GM23338 (cell line): Measurements from ENCODE around the gene SETBP1.

Source experiments
- CREB1 ChIP-seq: fragments of 250-450 bp; sonication (Bioruptor Pico); IDR thresholded peaks from 2 replicates; pipeline ENCODE4 v1.5.0; 2020; ENCODE audit warnings: low read depth, mild to moderate bottlenecking, moderate library complexity
- EZH2 ChIP-seq: fragments of 200-600 bp; sonication (generic); IDR thresholded peaks from one replicate; pipeline ENCODE4 v1.8.0; 2017; ENCODE audit warnings: antibody characterized with exemption, mild to moderate bottlenecking, low read depth; ENCODE audit not compliant: unreplicated experiment
- EZH2phosphoT487 ChIP-seq: fragments of 200-600 bp; sonication (generic); IDR thresholded peaks from one replicate; pipeline ENCODE4 v1.8.1; 2018; ENCODE audit warnings: antibody characterized with exemption; ENCODE audit not compliant: unreplicated experiment
- JUNB ChIP-seq: IDR thresholded peaks from one replicate; pipeline ENCODE4 v1.6.1; 2016; ENCODE audit warnings: antibody characterized with exemption; ENCODE audit not compliant: unreplicated experiment
- NANOG ChIP-seq: IDR thresholded peaks from 2 replicates; pipeline ENCODE4 v1.6.1; 2016; ENCODE audit warnings: antibody characterized with exemption, borderline replicate concordance
- POLR2AphosphoS5 ChIP-seq: IDR thresholded peaks from 2 replicates; pipeline ENCODE4 v1.6.1; 2016; ENCODE audit warnings: antibody characterized with exemption, low read depth
- ZNF114 ChIP-seq: fragments of 250-450 bp; sonication (Bioruptor Pico); IDR thresholded peaks from 2 replicates; pipeline ENCODE4 v1.5.0; 2020; ENCODE audit warnings: mild to moderate bottlenecking, moderate library complexity
- ZNF331 ChIP-seq: fragments of 250-450 bp; sonication (Bioruptor Pico); IDR thresholded peaks from 2 replicates; pipeline ENCODE4 v1.5.0; 2020; ENCODE audit warnings: low read depth, mild to moderate bottlenecking, moderate library complexity
- TF ChIP-seq, protein P1 (sequence below), 2 experiments: fragments of 200-600 bp in 1 of 2; sonication (generic) in 1 of 2; conservative IDR thresholded peaks; 2 replicates each; pipeline versions ENCODE4 v1.5.1 to v1.6.1; 2016 to 2017; ENCODE audit warnings: antibody characterized with exemption in 2 of 2, low read depth in 2 of 2, mild to moderate bottlenecking in 2 of 2, moderate library complexity in 1 of 2
- TF ChIP-seq, protein P2 (sequence below): IDR thresholded peaks from one replicate; pipeline ENCODE4 v1.6.1; 2018; ENCODE audit warnings: antibody characterized with exemption; ENCODE audit not compliant: unreplicated experiment
- TF ChIP-seq, protein P3 (sequence below): IDR thresholded peaks from 2 replicates; pipeline ENCODE4 v1.6.1; 2016; ENCODE audit warnings: antibody characterized with exemption
- TF ChIP-seq, protein P4 (sequence below): fragments of 250-450 bp; sonication (Bioruptor Pico); IDR thresholded peaks from 2 replicates; pipeline ENCODE4 v1.5.0; 2020; ENCODE audit warnings: mild to moderate bottlenecking, moderate library complexity

DNA sequence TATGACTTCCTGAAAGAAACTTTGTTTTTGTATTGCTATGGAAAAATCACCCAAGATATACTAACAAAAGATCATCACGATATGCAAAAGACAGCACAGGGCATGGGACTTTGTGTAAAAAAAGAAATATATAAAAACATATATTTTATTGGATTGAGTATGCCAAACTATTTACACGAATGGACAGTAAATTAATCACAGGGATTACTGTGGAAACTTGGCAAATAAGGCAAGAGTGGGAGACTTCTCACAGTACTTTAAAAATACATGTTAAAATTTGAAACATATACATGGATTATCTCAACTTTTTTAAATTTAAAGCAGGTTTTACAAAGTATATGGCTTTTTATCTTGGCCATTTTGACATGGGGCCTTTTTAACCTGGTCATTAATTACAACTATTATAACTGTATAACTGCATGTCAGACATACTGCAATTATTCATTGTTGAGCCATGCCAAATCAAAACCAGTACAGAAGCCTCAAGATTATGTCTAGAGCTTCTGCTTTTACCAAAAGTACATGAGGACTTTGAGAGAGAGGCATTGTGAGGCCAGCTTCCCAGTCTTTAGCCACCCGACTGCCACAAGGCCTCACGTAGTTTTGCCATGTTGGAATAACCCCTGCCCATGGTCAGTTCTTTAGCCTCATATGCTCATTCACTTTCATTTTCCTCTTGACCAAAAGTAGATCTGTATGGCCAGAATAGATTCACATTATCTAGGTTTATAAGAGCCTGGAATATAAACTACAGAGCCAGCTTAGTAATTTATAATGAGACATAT is 419.8 kb downstream of the SETBP1 start:
- TF ChIP-seq, protein P1, sequence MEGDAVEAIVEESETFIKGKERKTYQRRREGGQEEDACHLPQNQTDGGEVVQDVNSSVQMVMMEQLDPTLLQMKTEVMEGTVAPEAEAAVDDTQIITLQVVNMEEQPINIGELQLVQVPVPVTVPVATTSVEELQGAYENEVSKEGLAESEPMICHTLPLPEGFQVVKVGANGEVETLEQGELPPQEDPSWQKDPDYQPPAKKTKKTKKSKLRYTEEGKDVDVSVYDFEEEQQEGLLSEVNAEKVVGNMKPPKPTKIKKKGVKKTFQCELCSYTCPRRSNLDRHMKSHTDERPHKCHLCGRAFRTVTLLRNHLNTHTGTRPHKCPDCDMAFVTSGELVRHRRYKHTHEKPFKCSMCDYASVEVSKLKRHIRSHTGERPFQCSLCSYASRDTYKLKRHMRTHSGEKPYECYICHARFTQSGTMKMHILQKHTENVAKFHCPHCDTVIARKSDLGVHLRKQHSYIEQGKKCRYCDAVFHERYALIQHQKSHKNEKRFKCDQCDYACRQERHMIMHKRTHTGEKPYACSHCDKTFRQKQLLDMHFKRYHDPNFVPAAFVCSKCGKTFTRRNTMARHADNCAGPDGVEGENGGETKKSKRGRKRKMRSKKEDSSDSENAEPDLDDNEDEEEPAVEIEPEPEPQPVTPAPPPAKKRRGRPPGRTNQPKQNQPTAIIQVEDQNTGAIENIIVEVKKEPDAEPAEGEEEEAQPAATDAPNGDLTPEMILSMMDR (conservative IDR thresholded peaks at IDR 0.05; ENCODE audit: low read depth in 2 of 2): no peak
- TF ChIP-seq NANOG: no peak
- TF ChIP-seq EZH2: no peak
- no peak for TF ChIP-seq POLR2AphosphoS5
- TF ChIP-seq EZH2phosphoT487: no peak
- TF ChIP-seq, protein P2, sequence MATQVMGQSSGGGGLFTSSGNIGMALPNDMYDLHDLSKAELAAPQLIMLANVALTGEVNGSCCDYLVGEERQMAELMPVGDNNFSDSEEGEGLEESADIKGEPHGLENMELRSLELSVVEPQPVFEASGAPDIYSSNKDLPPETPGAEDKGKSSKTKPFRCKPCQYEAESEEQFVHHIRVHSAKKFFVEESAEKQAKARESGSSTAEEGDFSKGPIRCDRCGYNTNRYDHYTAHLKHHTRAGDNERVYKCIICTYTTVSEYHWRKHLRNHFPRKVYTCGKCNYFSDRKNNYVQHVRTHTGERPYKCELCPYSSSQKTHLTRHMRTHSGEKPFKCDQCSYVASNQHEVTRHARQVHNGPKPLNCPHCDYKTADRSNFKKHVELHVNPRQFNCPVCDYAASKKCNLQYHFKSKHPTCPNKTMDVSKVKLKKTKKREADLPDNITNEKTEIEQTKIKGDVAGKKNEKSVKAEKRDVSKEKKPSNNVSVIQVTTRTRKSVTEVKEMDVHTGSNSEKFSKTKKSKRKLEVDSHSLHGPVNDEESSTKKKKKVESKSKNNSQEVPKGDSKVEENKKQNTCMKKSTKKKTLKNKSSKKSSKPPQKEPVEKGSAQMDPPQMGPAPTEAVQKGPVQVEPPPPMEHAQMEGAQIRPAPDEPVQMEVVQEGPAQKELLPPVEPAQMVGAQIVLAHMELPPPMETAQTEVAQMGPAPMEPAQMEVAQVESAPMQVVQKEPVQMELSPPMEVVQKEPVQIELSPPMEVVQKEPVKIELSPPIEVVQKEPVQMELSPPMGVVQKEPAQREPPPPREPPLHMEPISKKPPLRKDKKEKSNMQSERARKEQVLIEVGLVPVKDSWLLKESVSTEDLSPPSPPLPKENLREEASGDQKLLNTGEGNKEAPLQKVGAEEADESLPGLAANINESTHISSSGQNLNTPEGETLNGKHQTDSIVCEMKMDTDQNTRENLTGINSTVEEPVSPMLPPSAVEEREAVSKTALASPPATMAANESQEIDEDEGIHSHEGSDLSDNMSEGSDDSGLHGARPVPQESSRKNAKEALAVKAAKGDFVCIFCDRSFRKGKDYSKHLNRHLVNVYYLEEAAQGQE: no peak
- TF ChIP-seq, protein P3, sequence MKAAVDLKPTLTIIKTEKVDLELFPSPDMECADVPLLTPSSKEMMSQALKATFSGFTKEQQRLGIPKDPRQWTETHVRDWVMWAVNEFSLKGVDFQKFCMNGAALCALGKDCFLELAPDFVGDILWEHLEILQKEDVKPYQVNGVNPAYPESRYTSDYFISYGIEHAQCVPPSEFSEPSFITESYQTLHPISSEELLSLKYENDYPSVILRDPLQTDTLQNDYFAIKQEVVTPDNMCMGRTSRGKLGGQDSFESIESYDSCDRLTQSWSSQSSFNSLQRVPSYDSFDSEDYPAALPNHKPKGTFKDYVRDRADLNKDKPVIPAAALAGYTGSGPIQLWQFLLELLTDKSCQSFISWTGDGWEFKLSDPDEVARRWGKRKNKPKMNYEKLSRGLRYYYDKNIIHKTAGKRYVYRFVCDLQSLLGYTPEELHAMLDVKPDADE: no peak
- no peak for TF ChIP-seq CREB1 (CRISPR knock-in tag)
- TF ChIP-seq JUNB: no peak
- TF ChIP-seq, protein P4, sequence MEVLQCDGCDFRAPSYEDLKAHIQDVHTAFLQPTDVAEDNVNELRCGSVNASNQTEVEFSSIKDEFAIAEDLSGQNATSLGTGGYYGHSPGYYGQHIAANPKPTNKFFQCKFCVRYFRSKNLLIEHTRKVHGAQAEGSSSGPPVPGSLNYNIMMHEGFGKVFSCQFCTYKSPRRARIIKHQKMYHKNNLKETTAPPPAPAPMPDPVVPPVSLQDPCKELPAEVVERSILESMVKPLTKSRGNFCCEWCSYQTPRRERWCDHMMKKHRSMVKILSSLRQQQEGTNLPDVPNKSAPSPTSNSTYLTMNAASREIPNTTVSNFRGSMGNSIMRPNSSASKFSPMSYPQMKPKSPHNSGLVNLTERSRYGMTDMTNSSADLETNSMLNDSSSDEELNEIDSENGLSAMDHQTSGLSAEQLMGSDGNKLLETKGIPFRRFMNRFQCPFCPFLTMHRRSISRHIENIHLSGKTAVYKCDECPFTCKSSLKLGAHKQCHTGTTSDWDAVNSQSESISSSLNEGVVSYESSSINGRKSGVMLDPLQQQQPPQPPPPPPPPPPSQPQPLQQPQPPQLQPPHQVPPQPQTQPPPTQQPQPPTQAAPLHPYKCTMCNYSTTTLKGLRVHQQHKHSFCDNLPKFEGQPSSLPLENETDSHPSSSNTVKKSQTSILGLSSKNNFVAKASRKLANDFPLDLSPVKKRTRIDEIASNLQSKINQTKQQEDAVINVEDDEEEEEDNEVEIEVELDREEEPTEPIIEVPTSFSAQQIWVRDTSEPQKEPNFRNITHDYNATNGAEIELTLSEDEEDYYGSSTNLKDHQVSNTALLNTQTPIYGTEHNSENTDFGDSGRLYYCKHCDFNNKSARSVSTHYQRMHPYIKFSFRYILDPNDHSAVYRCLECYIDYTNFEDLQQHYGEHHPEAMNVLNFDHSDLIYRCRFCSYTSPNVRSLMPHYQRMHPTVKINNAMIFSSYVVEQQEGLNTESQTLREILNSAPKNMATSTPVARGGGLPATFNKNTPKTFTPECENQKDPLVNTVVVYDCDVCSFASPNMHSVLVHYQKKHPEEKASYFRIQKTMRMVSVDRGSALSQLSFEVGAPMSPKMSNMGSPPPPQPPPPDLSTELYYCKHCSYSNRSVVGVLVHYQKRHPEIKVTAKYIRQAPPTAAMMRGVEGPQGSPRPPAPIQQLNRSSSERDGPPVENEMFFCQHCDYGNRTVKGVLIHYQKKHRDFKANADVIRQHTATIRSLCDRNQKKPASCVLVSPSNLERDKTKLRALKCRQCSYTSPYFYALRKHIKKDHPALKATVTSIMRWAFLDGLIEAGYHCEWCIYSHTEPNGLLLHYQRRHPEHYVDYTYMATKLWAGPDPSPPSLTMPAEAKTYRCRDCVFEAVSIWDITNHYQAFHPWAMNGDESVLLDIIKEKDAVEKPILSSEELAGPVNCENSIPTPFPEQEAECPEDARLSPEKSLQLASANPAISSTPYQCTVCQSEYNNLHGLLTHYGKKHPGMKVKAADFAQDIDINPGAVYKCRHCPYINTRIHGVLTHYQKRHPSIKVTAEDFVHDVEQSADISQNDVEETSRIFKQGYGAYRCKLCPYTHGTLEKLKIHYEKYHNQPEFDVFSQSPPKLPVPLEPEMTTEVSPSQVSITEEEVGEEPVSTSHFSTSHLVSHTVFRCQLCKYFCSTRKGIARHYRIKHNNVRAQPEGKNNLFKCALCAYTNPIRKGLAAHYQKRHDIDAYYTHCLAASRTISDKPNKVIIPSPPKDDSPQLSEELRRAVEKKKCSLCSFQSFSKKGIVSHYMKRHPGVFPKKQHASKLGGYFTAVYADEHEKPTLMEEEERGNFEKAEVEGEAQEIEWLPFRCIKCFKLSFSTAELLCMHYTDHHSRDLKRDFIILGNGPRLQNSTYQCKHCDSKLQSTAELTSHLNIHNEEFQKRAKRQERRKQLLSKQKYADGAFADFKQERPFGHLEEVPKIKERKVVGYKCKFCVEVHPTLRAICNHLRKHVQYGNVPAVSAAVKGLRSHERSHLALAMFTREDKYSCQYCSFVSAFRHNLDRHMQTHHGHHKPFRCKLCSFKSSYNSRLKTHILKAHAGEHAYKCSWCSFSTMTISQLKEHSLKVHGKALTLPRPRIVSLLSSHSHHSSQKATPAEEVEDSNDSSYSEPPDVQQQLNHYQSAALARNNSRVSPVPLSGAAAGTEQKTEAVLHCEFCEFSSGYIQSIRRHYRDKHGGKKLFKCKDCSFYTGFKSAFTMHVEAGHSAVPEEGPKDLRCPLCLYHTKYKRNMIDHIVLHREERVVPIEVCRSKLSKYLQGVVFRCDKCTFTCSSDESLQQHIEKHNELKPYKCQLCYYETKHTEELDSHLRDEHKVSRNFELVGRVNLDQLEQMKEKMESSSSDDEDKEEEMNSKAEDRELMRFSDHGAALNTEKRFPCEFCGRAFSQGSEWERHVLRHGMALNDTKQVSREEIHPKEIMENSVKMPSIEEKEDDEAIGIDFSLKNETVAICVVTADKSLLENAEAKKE: no peak
- no peak for TF ChIP-seq ZNF331 (CRISPR knock-in tag)
- no peak for TF ChIP-seq ZNF114 (CRISPR knock-in tag)
